ENCODE results near the gene FAM131C.
"Not testable (repeated sequence)": the region's sequence is repeated elsewhere in the genome, so short reads cannot be mapped to it uniquely, and the experiment has no call there.

Gene FAM131C

GRCh38 chr1:16042096-16042495, 31.4 kb downstream of the FAM131C start:
- no peak for DNase-seq

GRCh38 chr1:16041200-16041599, 32.3 kb downstream of the FAM131C start:
- Histone ChIP-seq H3K9me3 (ENCODE audit: control insufficient read depth, low read length) (no peaks in the 10 kb centered on the region), H3K4me3 (ENCODE audit: insufficient read depth, low read depth, low read length, poor library complexity, severe bottlenecking) (no peak overlapping the region), H3K27ac (ENCODE audit: insufficient read depth, low read length, poor library complexity, severe bottlenecking) (no peak overlapping the region), H3K4me1 (ENCODE audit: control insufficient read depth, insufficient read depth, low read length, poor library complexity, severe bottlenecking) (no peaks in the 10 kb centered on the region), H3K36me3 (ENCODE audit: control insufficient read depth, insufficient read depth, low read length) (no peaks in the 10 kb centered on the region), H3K27me3 (replicated peaks; ENCODE audit: control insufficient read depth, insufficient read depth, low read length, poor library complexity, severe bottlenecking) (no peaks in the 10 kb centered on the region)
- no peak for DNase-seq

More at GRCh38 chr1:16042096-16042495, 31.4 kb downstream of the FAM131C start:
- H3K27me3 ChIP-seq (replicated peaks; ENCODE audit: control insufficient read depth, insufficient read depth, low read length, poor library complexity, severe bottlenecking): no peaks in the 10 kb centered on the region
- no peak overlapping the region for H3K4me3 ChIP-seq (ENCODE audit: insufficient read depth, low read depth, low read length, poor library complexity, severe bottlenecking)
- no peaks in the 10 kb centered on the region for H3K36me3 ChIP-seq (ENCODE audit: control insufficient read depth, insufficient read depth, low read length)
- no peaks in the 10 kb centered on the region for H3K4me1 ChIP-seq (ENCODE audit: control insufficient read depth, insufficient read depth, low read length, poor library complexity, severe bottlenecking)
- no peaks in the 10 kb centered on the region for H3K9me3 ChIP-seq (ENCODE audit: control insufficient read depth, low read length)
- no peak overlapping the region for H3K27ac ChIP-seq (ENCODE audit: insufficient read depth, low read length, poor library complexity, severe bottlenecking)

- not testable (repeated sequence) for H3K4me1 ChIP-seq (ENCODE audit: control insufficient read depth, insufficient read depth, low read length, poor library complexity, severe bottlenecking); DNase-seq; H3K27me3 ChIP-seq (replicated peaks; ENCODE audit: control insufficient read depth, insufficient read depth, low read length, poor library complexity, severe bottlenecking)
These were observed 33.6 kb downstream of the FAM131C start for GRCh38 chr1:16039871-16040270.

GRCh38 chr1:16038620-16038912, 34.9 kb downstream of the FAM131C start:
- no peak overlapping the region for H3K4me3 ChIP-seq (ENCODE audit: insufficient read depth, low read depth, low read length, poor library complexity, severe bottlenecking)
- H3K27me3 ChIP-seq (replicated peaks; ENCODE audit: control insufficient read depth, insufficient read depth, low read length, poor library complexity, severe bottlenecking): no peaks in the 10 kb centered on the region
- H3K9me3 ChIP-seq (ENCODE audit: control insufficient read depth, low read length): no peaks in the 10 kb centered on the region
- H3K36me3 ChIP-seq (ENCODE audit: control insufficient read depth, insufficient read depth, low read length): no peaks in the 10 kb centered on the region
- no peak overlapping the region for H3K27ac ChIP-seq (ENCODE audit: insufficient read depth, low read length, poor library complexity, severe bottlenecking)
- H3K4me1 ChIP-seq (ENCODE audit: control insufficient read depth, insufficient read depth, low read length, poor library complexity, severe bottlenecking): no peaks in the 10 kb centered on the region
- no peak for DNase-seq

More at GRCh38 chr1:16039871-16040270, 33.6 kb downstream of the FAM131C start:
- H3K36me3 ChIP-seq (ENCODE audit: control insufficient read depth, insufficient read depth, low read length); H3K27ac ChIP-seq (ENCODE audit: insufficient read depth, low read length, poor library complexity, severe bottlenecking); H3K4me3 ChIP-seq (ENCODE audit: insufficient read depth, low read depth, low read length, poor library complexity, severe bottlenecking); H3K9me3 ChIP-seq (ENCODE audit: control insufficient read depth, low read length): not testable (repeated sequence)

GRCh38 chr1:16036461-16036860, 37.0 kb downstream of the FAM131C start:
- H3K36me3 ChIP-seq (ENCODE audit: control insufficient read depth, insufficient read depth, low read length); H3K27me3 ChIP-seq (replicated peaks; ENCODE audit: control insufficient read depth, insufficient read depth, low read length, poor library complexity, severe bottlenecking); H3K9me3 ChIP-seq (ENCODE audit: control insufficient read depth, low read length); DNase-seq; H3K27ac ChIP-seq (ENCODE audit: insufficient read depth, low read length, poor library complexity, severe bottlenecking); H3K4me3 ChIP-seq (ENCODE audit: insufficient read depth, low read depth, low read length, poor library complexity, severe bottlenecking); H3K4me1 ChIP-seq (ENCODE audit: control insufficient read depth, insufficient read depth, low read length, poor library complexity, severe bottlenecking): not testable (repeated sequence)

GRCh38 chr1:16033103-16033632, 40.3 kb downstream of the FAM131C start:
- not testable (repeated sequence) for DNase-seq; H3K27ac ChIP-seq (ENCODE audit: insufficient read depth, low read length, poor library complexity, severe bottlenecking); H3K27me3 ChIP-seq (replicated peaks; ENCODE audit: control insufficient read depth, insufficient read depth, low read length, poor library complexity, severe bottlenecking); H3K36me3 ChIP-seq (ENCODE audit: control insufficient read depth, insufficient read depth, low read length); H3K4me1 ChIP-seq (ENCODE audit: control insufficient read depth, insufficient read depth, low read length, poor library complexity, severe bottlenecking); H3K4me3 ChIP-seq (ENCODE audit: insufficient read depth, low read depth, low read length, poor library complexity, severe bottlenecking); H3K9me3 ChIP-seq (ENCODE audit: control insufficient read depth, low read length)

GRCh38 chr1:16032388-16033102, 40.9 kb downstream of the FAM131C start:
- H3K36me3 ChIP-seq (ENCODE audit: control insufficient read depth, insufficient read depth, low read length): no peaks in the 10 kb centered on the region
- no peak overlapping the region for H3K4me3 ChIP-seq (ENCODE audit: insufficient read depth, low read depth, low read length, poor library complexity, severe bottlenecking)
- no peaks in the 10 kb centered on the region for H3K4me1 ChIP-seq (ENCODE audit: control insufficient read depth, insufficient read depth, low read length, poor library complexity, severe bottlenecking)
- no peaks in the 10 kb centered on the region for H3K9me3 ChIP-seq (ENCODE audit: control insufficient read depth, low read length)
- no peak for DNase-seq
- no peaks in the 10 kb centered on the region for H3K27me3 ChIP-seq (replicated peaks; ENCODE audit: control insufficient read depth, insufficient read depth, low read length, poor library complexity, severe bottlenecking)
- no peak overlapping the region for H3K27ac ChIP-seq (ENCODE audit: insufficient read depth, low read length, poor library complexity, severe bottlenecking)

- Histone ChIP-seq H3K27me3 (replicated peaks; ENCODE audit: control insufficient read depth, insufficient read depth, low read length, poor library complexity, severe bottlenecking) (no peaks in the 10 kb centered on the region), H3K4me1 (ENCODE audit: control insufficient read depth, insufficient read depth, low read length, poor library complexity, severe bottlenecking) (peaks cover 8% of the 10 kb centered on the region)
These were observed 41.9 kb downstream of the FAM131C start for GRCh38 chr1:16031551-16031950.

GRCh38 chr1:16029288-16029687, 44.2 kb downstream of the FAM131C start:
- no peak overlapping the region for H3K4me3 ChIP-seq (ENCODE audit: insufficient read depth, low read depth, low read length, poor library complexity, severe bottlenecking)
- H3K36me3 ChIP-seq (ENCODE audit: control insufficient read depth, insufficient read depth, low read length): no peaks in the 10 kb centered on the region
- no peak for DNase-seq
- no peaks in the 10 kb centered on the region for H3K9me3 ChIP-seq (ENCODE audit: control insufficient read depth, low read length)
- no peak overlapping the region for H3K27ac ChIP-seq (ENCODE audit: insufficient read depth, low read length, poor library complexity, severe bottlenecking)
- H3K4me1 ChIP-seq (ENCODE audit: control insufficient read depth, insufficient read depth, low read length, poor library complexity, severe bottlenecking): peaks cover 8% of the 10 kb centered on the region
- no peaks in the 10 kb centered on the region for H3K27me3 ChIP-seq (replicated peaks; ENCODE audit: control insufficient read depth, insufficient read depth, low read length, poor library complexity, severe bottlenecking)

More at GRCh38 chr1:16031551-16031950, 41.9 kb downstream of the FAM131C start:
- H3K4me3 ChIP-seq (ENCODE audit: insufficient read depth, low read depth, low read length, poor library complexity, severe bottlenecking): no peak overlapping the region
- DNase-seq: no peak
- no peaks in the 10 kb centered on the region for H3K9me3 ChIP-seq (ENCODE audit: control insufficient read depth, low read length)
- H3K27ac ChIP-seq (ENCODE audit: insufficient read depth, low read length, poor library complexity, severe bottlenecking): no peak overlapping the region
- H3K36me3 ChIP-seq (ENCODE audit: control insufficient read depth, insufficient read depth, low read length): no peaks in the 10 kb centered on the region

- H3K4me1 ChIP-seq (ENCODE audit: control insufficient read depth, insufficient read depth, low read length, poor library complexity, severe bottlenecking); H3K27me3 ChIP-seq (replicated peaks; ENCODE audit: control insufficient read depth, insufficient read depth, low read length, poor library complexity, severe bottlenecking); H3K27ac ChIP-seq (ENCODE audit: insufficient read depth, low read length, poor library complexity, severe bottlenecking); H3K36me3 ChIP-seq (ENCODE audit: control insufficient read depth, insufficient read depth, low read length); DNase-seq; H3K9me3 ChIP-seq (ENCODE audit: control insufficient read depth, low read length); H3K4me3 ChIP-seq (ENCODE audit: insufficient read depth, low read depth, low read length, poor library complexity, severe bottlenecking): not testable (repeated sequence)
These were observed 44.5 kb downstream of the FAM131C start for GRCh38 chr1:16029003-16029268.

All from effector memory CD4-positive, alpha-beta T cell (primary cell).